ENCODE results near the gene NMT2.

NMT2 gene

DNA sequence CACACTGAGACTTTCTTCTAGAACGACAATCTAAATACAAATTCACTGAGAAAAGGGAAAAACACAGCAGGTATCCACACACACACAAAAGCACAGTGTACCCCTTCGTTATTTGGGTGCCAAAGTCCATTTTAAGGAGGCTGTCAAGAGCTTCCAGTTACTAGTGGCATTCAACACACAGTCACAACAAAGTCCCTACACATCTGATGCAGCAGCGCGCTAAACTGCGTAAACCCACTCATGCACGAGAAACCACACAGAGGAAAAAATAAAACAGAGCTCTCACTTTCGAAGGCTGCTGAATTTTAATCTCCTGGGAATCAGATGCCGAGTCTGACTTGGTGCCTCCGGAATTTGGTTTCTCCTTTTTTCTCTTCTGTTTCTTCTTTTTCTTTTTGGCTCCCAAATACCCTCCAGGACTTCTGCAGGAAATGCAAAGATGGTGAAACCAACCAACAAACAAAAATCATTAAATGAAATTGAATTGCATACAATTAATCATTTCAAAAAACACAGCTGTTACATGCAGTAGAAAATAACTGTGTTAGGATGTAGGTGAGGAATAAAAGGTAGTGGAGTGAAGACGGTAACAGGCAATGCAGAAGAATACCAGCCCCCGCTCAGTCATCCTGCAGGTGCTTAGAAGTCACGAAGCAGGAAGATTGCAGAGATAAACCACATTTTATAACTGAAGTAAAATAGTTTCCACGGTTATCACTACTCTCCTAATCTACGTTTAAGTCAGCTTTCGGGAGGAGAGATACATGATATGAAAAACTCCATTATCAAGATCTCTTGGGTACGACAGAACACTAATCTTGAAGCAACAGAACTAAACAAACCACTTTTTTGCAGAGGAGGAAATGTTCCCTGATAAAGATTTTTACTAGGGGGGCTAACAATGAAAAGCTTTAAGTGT, 27.1 kb downstream of the NMT2 start:
- DNase-seq (ENCODE audit: low read depth): no peak

DNA sequence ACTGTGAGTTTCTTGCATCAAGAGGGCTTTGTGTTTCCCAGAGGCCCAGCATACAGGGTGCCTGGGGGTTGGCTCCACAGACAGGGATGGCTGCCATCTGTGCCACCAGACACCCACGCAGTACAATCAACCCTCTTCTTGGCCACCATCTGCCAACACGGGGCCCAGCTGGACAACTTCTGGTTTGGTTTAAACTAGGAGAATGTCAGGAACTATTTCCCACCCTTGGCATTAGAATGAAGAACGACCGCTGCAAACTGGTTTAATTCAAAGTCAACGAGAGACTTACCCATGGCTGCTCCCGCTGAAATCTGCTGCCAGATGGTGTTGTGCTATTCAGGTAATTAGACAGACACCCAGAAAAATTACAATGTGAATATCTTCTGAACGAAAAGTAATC, 27.8 kb downstream of the NMT2 start:
- DNase-seq (ENCODE audit: low read depth): no peak

DNA sequence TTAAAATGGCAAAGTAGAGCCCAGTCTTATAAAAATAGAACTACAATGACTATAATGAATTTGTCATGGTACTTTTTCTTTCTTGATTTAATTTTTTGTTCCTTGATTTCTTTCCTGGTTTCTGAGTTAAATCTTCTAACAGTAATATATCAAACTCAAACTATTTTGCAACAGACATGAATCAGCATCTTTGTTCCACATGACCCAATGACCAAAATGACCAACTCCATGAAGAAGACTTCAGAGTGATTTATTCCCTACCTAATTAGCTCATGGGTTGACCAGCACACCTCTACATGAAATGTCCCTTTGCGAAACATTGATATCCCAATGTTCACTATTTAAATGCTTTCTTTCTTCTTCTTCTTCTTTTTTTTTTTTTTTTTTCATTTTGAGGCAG, 30.9 kb downstream of the NMT2 start:
- no peak for DNase-seq (ENCODE audit: low read depth)

DNA sequence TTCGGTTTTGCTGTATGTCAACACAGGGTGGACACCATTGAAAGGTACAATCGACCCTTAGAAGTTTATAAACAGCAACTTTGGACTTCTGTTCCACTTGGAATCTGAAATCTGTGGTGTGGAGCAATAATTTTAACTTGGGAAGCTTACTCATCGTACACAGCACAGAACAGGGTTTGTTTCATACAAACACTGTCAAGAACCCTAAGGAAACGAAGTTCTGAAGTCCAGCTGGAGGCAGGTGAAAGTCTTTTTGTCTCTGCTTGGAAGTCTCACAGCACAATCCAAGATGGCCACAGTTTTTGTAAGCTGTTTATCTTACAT, 31.5 kb downstream of the NMT2 start:
- DNase-seq (ENCODE audit: low read depth): no peak

DNA sequence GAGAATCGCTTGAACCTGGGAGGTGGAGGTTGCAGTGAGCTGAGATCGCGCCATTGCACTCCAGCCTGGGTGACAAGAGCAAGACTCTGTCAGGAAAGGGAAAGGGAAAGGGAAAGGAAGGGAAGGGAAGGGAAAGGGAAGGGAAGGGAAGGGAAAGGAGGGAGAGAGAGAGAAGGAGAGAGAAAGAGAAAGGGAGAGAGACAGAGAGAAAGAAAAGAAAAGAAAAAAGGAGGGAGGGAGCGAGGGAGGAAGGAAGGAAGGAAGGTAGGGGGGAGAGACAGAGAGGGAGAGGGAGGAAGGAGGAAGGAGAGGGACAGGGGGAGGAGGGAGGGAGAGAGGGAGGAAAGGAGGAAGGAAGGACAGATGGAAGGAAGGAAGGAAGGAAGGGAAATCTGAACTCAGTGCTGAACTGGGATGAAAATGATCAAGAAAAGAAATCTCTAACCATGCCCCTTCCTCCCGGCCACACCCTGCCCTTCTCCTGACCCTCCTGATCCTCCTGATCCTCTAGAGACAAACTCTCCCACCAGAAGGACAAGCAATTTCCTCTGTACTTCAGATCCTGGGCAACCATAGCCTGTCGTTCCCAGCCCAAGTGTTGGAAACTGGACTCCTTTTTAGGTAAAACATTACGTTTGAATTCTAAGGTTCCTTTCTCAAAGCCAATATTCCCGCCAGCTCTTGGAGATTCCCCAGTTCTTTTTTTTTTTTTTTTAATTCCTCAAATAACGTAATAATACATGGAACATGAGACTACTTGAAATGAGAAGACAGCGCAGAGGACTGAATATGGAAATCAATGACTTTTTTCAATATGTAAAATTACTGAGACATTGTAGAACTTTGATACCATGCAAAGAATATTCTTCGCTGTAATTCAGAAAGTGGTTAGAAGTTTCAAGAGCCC, 32.1 kb downstream of the NMT2 start:
- no peak for DNase-seq (ENCODE audit: low read depth)

DNA sequence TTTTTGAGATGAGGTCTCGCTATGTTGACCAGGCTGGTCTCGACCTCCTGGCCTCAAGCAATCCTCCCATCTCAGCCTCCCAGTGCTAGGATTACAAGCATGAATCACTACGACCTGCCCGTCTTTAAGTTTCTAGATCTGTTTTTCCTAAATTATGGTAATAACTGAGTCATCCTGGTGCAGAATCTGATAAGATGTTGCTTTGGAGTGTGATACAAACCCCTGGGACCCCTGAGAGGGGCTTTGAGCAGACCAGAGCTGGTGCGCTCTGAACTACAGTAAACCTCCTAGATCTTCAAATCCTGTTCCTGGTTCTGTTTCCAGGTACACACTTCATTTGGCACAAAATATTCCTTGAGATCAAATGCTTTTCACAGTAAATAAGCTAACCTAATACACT, 37.2 kb downstream of the NMT2 start:
- no peak for DNase-seq (ENCODE audit: low read depth)

DNA sequence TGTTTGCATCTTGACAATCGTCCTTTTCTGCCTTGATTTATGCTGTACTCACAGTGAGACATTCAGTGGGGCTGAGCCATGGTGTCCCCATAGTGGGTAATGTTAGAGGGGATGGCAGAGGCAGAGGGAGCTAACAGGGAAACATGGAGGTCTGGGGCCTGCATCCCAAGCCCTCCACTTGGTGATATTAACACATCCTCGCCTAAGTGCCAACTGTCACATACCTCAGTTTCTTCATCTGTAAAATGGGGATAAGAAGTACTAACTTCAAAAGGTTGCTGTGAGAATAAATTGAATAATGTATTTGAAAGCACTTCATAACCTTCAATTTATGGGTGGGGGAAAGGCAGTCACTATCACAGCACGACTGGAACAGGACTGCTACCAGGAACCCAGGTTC, 43.6 kb downstream of the NMT2 start:
- no peak for DNase-seq (ENCODE audit: low read depth)

DNA sequence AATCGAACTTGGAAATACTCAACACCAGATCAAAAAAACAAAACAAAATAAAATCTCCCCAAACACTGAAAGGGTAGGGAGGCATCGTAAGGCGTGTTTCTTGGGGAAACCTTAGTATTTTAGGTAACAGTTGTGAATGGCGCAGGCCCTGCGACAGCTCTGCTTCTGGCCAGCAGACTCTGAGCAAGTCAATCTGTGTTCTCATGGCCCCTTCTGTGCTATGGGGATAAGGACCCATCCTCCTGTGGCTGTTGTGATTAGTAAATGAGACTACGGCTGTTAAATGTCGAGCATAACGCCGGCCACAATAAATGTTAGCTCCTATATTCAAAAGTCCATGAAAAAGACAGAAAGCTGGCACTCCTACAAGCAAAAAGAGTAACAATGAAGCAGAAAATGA, 44.3 kb downstream of the NMT2 start:
- DNase-seq (ENCODE audit: low read depth): no peak

DNA sequence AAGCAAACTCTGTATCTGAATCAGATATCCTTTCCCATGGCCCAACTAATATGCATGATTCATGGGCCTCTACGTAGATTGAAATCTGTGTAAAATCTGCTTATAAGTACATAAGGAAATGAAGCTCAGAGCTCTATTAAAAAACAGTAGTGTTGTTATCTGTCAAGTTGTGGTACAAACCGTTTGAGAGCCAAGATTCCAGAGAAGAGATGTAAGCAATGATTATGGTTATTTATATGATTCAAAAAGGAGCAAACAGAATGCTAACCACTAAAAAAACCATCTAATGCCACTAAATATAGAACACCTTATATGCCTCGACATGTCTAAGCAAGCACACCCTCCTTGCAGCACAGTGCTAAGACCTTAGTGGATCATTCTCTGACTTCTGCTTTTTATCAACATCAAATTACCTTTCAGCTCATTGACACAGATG, 44.7 kb downstream of the NMT2 start:
- peak; percentile 77 for DNase-seq (ENCODE audit: low read depth)

DNA sequence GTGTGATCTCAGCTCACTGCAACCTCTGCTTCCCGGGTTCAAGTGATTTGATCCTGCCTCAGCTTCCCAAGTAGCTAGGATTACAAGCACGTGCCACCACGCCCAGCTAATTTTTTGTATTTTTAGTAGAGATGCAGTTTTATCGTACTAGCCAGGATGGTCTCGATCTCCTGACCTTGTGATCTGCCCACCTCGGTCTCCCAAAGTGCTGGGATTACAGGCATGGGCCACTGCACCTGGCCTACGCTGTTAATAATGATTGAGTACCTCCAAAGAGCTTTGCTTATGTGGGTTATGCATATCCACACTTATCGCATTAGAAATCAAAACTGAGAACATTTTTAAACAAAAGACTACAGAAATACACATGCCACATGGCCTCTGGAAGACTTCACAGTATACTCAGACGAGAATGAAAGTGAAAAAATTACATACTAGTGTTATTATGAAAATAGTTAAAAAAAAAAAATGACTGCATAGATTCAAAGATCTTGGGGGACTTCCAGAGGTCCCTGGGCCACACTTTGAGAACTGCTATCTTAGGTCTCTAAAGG, 45.9 kb downstream of the NMT2 start:
- DNase-seq (ENCODE audit: low read depth): no peak

DNA sequence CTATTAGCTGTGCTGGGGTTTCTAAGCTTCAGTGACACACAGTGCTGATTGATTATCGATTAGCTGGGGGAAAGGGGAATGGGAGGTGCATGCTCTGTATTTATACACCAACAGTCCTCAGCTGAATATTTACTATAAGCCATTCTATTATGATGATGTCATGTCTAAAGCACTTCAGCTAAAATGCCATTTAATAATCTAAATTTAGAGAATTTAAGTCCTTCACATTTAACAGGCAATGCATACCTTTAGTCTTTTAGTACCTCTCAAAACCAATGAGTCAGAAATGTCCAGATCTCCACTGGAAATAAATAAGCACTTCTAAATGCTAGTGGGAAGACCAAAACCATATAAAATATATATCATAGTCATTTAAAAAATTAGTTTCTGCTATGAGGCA, 46.8 kb downstream of the NMT2 start:
- peak; percentile 47 for DNase-seq (ENCODE audit: low read depth)

DNA sequence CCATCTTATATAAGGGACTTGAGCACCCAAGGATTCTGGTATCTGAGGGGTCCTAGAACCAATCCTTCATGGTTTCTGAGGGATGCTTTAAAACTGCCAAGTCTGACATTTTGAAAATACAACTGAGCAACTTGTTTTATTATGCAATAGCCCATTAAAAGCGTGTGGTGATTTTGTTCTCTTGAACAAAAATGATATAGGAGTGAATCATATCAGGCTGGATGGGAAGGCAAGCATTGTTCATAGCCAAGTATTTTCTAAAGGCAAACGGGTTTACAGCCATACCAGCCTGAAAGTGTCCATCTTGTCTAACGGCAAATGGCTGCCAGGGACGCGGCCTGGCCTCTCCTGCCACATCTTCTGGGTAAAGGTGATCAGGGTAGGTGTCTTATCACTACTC, 48.0 kb downstream of the NMT2 start:
- peak; percentile 77 for DNase-seq (ENCODE audit: low read depth)

DNA sequence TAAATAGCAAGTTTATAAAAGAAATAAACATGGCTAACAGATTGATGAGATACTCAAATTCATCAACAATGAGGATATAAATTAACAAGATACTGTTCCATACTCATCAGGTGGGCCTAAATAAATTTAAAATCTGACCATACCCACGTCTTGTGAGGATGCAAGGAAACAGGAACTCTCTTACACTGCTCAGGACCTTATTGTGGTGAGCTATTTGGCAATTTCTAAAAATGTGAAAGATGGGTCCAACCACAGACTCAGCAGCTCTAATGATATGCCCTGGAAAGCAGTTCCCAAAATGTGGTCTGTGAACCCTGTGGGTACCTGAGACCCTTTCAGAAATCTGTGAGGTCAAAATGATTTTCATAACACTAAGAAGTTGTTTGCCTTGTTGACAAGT, 49.9 kb downstream of the NMT2 start:
- no peak for DNase-seq (ENCODE audit: low read depth)

DNA sequence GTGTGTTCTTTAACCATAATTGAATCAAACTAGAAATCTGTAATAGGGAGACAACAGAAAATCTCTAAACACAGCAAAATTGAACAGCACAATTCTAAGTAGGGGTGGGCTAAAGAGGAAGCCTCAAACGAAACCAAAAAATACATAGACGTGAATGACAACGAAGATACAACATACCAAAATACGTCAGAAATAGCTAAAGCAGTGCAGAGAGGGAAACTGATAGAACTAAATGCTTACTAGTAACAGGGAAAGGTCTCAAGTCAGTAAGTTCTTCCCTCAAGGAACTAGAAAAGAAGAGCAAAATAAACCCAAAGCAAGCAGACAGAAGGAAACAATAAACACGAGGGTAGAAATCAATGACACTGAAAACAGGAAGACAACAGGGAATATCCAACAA, 52.3 kb downstream of the NMT2 start:
- no peak for DNase-seq (ENCODE audit: low read depth)

DNA sequence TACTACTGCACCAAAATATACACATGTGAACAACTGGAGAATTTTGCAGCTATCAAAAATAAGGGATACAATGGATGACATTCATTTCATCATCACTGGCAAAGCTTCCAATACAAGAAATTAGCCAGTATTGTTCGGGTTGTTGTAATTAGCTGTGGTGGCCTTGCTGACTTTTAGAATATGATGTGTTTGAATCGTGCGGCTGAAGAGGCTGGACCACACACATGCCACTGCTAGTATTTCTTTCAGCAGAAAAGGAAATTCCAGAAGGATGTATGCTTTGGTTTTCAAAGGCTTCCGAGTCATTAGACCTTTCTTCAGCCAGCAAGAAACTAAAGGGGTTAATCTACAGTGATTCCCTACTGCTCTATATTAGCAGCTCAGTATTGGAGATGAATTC, 54.7 kb downstream of the NMT2 start:
- DNase-seq (ENCODE audit: low read depth): no peak

DNA sequence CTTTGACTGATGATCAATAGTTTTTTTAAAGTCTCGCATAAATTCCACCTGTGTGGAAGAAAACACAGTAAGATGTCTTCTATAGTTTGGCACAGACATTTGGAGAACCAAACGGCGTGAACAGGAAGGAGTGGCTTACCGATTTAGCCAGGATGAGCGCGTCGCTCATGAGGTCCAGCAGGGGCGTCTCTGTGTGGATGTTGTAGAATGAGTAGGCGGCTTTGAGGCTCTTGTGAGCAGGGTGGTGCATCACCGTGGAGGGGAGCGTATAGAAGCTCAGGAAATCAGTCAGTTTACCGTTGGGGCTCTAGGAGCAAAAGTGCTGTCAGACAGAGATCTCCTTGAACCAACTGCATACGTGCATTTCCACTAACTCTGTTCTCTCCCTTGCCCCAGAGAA, 55.8 kb downstream of the NMT2 start:
- no peak for DNase-seq (ENCODE audit: low read depth)

DNA sequence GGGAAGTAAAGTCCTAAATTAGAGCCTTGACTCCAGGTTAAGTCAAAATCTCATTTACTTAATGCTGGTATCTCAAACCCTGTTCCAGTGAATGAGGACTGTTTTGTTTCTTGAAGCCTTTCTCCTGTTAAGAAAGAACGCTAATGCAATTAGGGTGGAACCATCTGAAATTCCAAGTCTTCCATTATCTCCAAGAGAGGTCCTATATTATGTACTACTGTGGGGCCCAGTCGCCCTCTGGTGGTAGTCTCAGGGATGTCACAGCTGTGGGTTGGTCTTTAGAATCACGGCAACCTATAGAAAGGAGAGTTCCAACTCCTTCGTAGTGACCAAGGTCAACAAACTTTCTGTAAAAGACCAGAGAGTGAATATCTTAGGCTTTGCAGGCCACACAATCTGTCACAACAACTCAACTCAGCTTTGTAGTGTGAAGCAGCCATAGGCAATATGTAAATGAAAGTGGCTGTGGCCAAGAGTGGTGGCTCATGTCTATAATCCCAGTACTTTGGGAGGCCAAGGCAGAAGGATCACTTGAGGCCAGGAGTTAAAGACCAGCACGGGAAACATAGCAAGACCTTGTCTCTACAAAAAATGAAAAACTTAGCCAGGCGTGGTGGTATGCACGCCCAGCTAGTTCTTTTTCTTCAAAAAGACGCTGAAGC, 62.0 kb downstream of the NMT2 start:
- DNase-seq (ENCODE audit: low read depth): peak; percentile 79

DNA sequence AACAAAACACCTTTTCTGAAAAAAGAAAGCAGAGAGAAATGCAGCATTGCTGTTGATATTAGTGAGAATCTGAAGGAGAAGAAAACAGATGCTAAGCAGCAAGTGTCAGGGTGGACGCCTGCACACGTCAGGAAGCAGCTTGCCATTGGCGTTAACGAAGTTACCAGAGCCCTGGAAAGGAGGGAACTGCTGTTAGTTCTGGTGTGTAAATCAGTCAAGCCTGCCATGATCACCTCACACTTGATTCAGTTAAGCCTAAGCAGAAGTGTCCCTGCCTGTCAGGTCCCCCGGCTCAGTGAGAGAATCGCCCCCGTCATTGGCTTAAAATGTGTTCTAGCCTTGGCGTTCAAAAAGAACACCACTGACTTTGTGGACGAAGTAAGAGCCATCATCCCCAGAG, 65.0 kb downstream of the NMT2 start:
- no peak for DNase-seq (ENCODE audit: low read depth)

DNA sequence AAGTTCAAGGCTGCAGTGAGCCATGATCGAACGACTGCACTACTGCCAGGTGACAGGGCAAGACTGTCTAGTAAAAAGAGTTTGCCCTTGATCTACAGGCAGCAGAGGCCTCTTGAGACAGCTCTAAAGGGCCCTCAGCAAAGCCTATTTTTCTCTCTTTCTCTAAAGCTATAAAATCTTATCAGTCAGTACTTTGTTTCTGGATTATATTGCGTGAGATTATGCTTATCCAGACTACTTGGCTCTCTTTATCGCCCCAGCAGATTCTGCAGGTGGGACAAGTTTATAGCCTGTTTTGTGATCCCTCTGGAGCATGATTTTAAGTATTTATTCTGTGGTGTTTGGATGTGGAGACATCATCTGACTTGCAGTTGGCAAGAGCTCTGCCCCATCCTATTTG, 68.6 kb downstream of the NMT2 start:
- DNase-seq (ENCODE audit: low read depth): no peak

DNA sequence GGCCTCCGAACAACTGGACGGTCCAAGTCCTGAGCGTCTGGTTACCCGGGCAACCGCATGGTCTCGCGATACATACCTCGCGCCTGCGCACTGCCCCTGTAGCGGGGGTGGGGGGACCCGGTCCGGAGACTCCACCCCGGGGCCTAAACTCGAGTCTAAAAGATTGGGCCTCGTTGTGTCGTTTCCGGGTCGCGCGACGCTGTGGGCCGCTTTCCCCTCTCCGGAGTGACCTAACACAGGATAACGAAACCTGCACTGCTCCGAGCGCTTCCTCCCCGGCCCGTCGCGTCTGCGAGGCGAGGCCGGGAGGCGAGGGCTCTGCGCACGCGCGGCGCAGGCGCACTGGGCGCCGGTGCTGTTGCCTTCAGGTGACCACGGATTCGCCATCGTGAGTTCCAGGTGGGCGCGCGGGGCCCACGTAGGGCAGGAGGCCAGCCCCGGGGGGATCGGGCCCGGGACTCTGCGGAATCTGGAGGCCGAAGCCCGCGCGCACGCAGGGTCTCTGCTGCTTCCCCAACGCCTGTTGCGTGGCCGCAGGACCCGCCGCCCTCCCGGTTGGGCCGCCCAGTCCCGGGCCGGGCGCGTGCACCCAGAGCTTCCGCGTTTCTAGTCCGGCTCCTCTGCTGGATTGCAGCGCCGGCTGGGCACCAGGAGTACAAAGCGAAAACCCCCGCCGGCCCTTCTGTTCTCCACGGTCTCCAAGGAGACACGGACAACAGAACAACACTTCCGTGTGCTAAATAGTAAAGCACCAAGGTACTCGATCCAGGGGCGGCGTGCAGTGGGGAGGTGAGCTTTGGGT, 71.3 kb downstream of the NMT2 start, which contains the start of gene RPP38:
TSS of gene RPP38 (plus strand) at position 345 of the 802 bp plus-strand sequence. CDS start 5,960 bp downstream, outside the sequence.
- peak; percentile 98 for DNase-seq (ENCODE audit: low read depth)

DNA sequence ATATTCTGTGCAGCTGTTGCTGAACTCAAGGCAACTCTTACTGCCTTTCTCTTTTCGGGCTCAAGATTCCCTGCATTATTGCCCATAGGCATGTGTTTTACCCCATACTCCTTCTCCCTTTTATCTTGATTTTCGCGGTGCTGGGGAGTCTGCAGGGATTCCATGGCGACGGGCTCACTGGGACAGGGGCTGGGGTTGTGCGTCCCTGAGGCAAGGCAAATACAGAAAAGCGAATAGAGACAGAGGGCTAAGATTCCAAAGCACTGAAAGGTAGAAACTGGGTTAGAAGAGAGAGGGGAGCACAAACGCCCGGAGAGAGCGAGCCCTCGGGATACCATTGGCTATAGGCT, 71.9 kb downstream of the NMT2 start:
- no peak for DNase-seq (ENCODE audit: low read depth)

All from ELR (cell line).